NCI-H748 (cell line): Measurements from ENCODE around the gene TMEM132D.
"Not testable (repeated sequence)": the region's sequence is repeated elsewhere in the genome, so short reads cannot be mapped to it uniquely, and the experiment has no call there.

Experiments used
- DNase-seq: peaks from one replicate; lab custom pipeline; 2025; ENCODE audit not compliant: unreplicated experiment; lab: John Stamatoyannopoulos, UW

TMEM132D gene

GRCh38 chr12:129540954-129541353, 362.9 kb downstream of the TMEM132D start:
- no peak for DNase-seq

- DNase-seq: peak; percentile 91
Measured at GRCh38 chr12:129540249-129540648, 363.6 kb downstream of the TMEM132D start.

- DNase-seq: not testable (repeated sequence)
Measured at GRCh38 chr12:129538724-129539335, 365.0 kb downstream of the TMEM132D start.

GRCh38 chr12:129538137-129538536, 365.7 kb downstream of the TMEM132D start:
- no peak for DNase-seq

- peak; percentile 21 for DNase-seq
Measured at GRCh38 chr12:129534966-129535750, 368.7 kb downstream of the TMEM132D start.

GRCh38 chr12:129532707-129533499, 370.9 kb downstream of the TMEM132D start:
- no peak for DNase-seq

GRCh38 chr12:129532082-129532481, 371.7 kb downstream of the TMEM132D start:
- DNase-seq: no peak

- peak; percentile 93 for DNase-seq
Measured at GRCh38 chr12:129530984-129531383, 372.8 kb downstream of the TMEM132D start.

- no peak for DNase-seq
Measured at GRCh38 chr12:129530517-129530916, 373.3 kb downstream of the TMEM132D start.

- no peak for DNase-seq
Measured at GRCh38 chr12:129527506-129527905, 376.3 kb downstream of the TMEM132D start.

- DNase-seq: no peak
Measured at GRCh38 chr12:129523621-129524020, 380.2 kb downstream of the TMEM132D start.

- DNase-seq: peak; percentile 25
Measured at GRCh38 chr12:129520739-129521138, 383.1 kb downstream of the TMEM132D start.

- no peak for DNase-seq
Measured at GRCh38 chr12:129503802-129504201, 400.0 kb downstream of the TMEM132D start.

- DNase-seq: no peak
Measured at GRCh38 chr12:129496226-129496625, 407.6 kb downstream of the TMEM132D start.

- DNase-seq: no peak
Measured at GRCh38 chr12:129494766-129495165, 409.1 kb downstream of the TMEM132D start.

- DNase-seq: no peak
Measured at GRCh38 chr12:129494260-129494659, 409.6 kb downstream of the TMEM132D start.

GRCh38 chr12:129489100-129489676, 414.6 kb downstream of the TMEM132D start:
- DNase-seq: no peak

GRCh38 chr12:129486931-129487330, 416.9 kb downstream of the TMEM132D start:
- peak; percentile 32 for DNase-seq

- DNase-seq: no peak
Measured at GRCh38 chr12:129483111-129483893, 420.5 kb downstream of the TMEM132D start.

GRCh38 chr12:129481921-129482320, 421.9 kb downstream of the TMEM132D start:
- DNase-seq: no peak

- no peak for DNase-seq
Measured at GRCh38 chr12:129470196-129470595, 433.6 kb downstream of the TMEM132D start.
